GM19438 (cell line): Measurements from ENCODE around the gene ARPP19.
A peak's percentile ranks its signal among the peaks of the same experiment; 100 is the strongest.
"Not testable (repeated sequence)": the region's sequence is repeated elsewhere in the genome, so short reads cannot be mapped to it uniquely, and the experiment has no call there.

Experiments
- ATAC-seq: cut with Tn5 transposase; IDR thresholded peaks from one replicate; pipeline ENCODE4 v1.9.1; 2021; ENCODE audit warnings: low read depth; ENCODE audit not compliant: unreplicated experiment

Gene ARPP19

DNA sequence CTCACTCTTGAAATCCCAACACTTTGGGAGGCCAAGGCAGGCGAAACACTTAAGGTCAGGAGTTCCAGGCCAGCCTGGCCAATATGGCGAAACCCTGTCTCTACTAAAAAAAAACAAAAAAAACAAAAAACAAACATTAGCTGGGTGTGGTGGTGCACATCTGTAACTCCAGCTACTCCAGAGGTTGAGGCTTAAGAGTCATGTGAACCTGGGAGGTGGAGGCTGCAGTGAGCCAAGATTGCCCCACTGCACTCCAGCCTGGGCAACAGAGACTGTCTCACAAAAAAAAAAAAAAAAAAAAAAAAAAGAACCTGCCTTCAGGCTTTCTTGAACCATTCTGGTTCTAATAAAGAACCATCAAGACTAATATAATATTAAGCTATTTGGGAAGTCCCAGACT, 16.5 kb downstream of the ARPP19 start:
- no peak for ATAC-seq

DNA sequence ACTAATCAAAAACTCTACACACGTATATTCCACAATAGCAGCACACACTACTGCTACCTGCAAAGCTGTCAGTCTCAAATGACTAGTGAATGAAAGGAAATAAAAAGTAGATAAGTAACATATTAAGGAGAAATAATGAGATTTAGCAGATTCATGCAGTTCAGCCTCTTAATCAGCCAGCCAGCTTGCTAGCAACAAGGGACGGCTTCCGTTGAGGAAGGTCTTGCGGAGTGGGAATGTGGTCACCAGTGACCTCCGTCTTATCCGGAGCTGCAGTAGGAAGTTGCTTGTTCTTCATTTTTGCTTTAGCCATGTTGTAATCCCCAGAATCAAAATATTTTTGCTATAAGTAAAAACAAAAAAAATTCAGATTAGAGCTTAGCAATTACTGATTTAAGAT, 17.1 kb downstream of the ARPP19 start:
- ATAC-seq: no peak

DNA sequence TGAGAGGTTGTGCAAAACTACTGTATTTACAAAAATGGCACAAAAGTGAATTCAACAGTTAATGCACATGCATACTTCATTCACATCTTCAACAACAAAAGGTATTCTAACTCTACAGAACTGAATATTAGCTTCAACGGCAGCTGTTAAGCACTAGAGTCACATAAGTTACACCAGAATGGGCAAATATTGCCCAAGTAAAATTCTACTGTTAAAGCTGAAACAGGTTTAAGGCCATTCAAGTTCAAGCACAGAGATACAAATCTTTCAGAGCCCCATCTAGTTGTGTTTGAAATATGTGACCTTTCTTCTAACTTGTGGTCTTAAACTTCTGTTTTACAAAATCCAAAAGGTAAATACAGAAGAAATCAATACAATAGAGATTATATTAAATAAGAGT, 17.6 kb downstream of the ARPP19 start:
- ATAC-seq: not testable (repeated sequence)

DNA sequence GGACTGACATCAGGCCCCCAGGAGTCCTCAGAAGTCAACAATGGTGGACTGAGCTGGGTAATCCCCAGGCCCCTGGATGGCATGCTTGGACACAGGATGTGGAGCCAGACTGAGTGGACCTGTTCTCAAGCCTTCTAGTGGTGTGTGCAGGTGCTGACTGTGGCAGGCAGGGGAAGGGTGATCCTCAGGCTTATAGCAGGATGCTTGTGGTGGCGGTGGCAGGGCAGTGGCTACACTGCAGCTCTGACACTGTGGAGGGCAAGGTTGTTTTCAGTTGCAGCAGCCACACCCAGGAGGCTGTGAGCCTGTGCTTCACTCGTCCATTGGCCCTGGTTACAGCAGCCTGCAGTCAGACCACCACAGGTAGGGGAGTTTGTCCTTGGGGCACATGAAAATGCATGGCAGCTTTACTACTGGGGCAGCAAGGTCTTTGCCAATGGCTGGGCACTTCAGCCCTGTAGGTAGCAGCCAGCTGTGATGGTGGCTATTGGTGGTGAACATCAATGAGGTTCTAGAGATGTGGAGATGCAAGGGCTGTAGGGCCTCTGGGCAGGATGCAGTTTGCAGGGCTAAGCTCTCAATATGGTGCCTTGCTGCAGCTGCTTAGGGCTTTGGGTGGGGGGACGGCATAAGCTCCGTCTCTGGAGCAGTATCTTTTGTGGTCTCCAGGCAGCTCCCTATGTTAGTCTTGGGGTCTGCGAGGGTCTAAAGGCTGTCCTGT, 22.6 kb downstream of the ARPP19 start:
- no peak for ATAC-seq

DNA sequence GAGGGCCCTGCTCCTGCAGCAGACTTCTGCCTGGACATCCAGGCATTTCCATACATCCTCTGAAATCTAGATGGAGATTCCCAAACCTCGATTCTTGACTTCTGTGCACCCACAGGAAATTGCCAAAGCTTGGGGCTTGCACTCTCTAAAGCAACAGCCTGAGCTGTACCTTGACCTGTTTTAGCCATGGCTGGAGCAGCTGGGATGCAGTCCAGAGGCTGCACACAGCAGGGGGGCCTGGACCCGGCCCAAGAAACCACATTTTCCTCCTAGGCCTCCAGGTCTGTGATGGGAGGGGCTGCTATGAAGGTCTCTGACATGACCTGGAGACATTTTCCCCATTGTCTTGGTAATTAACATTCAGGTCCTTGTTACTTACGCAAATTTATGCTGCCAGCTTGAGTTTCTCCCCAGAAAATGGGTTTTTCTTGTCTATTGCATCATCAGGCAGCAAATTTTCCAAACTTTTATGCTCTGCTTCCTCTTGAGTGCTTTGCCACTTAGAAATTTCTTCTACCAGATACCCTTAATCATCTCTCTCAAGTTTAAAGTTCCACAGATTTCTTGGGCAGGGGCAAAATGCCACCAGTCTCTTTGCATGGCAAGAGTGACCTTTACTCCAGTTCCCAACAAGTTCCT, 28.3 kb downstream of the ARPP19 start:
- no peak for ATAC-seq

DNA sequence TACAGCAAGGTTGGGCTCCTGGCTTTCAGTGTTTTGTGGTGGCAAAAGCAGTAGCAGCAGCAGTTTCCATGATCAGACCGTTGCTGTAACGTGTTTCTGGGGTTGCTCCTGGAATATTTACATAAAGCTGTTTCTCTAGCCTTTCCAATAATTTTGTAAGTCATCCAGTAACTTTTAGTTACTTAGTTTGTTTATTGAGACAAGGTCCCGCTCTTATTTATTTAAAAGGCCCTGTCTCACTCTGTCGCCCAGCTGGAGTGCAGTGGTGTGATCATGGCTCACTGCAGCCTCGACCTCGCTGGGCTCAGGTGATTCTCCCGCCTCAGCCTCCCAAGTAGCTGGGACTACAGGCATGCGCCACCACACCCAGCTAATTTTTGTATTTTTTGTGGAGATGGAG, 31.4 kb downstream of the ARPP19 start:
- ATAC-seq: no peak

DNA sequence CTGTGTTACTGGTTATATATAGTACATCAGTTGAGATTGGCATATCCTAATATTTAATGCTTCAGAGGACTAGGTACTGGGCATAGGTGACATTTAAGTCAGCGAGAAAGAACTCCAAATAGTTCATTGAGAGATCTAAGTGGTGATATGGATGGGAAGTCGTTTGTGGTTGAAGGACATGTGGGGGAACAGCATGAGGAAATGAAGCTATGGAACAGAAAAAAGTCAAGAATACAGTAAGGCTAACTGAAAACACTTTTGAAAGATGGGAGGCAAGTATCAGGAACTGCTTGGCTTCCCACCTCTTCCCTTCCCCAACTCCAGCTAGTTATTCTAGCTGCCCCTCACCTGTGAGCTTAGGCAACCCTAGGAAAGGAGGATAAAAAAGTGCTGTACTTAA, 36.4 kb downstream of the ARPP19 start:
- ATAC-seq: no peak

DNA sequence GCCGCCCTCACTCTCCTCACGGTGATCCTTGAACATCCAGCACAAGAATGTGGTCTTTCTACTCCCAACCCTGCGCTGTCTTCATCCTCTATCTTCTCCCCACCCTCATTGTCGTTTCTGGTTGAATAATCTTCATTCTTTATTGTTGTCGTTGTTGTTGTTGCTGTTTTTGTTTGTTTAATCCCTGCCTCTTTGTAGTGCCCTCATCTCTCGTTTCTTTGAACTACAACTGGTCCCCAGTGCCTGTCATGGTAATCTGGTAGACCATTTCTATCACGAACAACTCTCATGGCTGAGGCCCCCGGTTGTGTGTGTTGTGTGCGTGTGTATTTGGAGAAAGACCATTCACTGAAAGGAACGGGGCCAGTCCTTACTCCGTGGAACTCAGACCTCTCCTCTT, 38.9 kb downstream of the ARPP19 start:
- no peak for ATAC-seq

DNA sequence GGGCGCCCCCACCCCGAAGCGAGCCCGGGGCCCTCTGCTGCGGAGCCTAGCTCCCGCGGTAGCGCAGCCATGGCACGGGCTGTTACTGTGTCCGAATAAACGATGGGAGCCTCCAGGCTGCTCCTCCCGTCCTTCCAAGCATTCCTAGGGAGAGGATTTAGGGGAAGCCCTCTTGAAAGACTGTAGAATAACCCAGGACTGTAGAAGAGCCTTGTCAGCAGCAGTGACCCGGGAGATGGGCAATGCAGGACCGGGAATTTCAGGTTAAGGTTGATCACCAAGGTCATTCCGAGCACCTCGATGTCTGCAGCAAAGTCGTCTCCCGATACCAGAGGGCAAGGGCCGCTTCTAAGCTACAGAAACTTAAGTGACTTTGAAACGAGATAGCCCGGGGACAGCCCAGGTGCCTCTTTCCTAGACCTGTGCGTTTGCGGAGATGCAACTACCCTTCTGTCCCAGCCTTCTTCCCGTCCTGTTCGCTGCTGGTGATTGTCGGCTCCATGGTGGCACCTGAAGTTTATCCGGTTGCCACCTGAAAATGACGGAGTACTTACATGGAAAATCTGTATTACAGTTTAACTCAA, 39.4 kb downstream of the ARPP19 start:
- ATAC-seq: peak; percentile 7

DNA sequence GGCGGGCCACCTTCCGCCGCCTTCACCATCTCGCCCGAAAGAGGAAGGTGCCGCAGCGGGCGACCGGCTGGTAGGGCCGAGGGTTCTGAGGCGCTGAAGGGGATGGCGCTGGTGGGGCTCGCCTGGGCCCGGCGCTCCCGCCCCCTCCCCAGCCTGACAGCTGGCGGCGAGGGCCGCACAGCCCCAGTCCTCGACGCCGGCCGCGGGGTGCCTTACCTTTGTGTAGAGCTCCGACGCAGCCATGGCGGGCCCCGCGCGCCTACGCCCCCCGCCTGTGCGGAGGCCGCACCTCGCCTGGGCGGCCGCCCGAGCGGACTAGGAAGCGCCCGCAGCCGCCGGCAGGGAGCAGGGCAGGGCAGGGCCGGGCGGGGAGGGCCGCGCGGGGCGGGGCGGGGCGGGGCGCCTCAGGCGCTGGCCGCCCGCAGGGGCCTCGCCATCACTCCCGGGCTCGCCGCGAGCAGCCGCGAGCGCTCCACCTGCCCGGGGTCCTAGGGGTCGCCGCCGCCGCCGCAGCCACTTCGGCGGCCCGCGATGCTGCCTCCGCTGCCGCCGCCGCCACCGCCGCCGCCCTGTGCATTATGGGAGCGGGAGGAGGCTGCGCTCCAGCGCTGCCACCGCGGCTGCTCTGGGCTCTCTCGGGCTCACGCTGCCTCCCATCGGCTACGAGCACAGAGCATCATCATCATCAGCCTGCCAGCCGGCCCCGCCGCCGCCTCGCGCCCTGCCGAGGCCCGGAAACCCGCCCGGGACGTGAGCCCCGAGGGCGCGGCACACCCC, 40.1 kb downstream of the ARPP19 start, which contains the start of gene MYO5A:
Gene MYO5A, minus strand, starts transcription at position 317 of the 777 bp plus-strand sequence. Its CDS starts 74 bp downstream, at position 243.
- peak; percentile 77 for ATAC-seq

DNA sequence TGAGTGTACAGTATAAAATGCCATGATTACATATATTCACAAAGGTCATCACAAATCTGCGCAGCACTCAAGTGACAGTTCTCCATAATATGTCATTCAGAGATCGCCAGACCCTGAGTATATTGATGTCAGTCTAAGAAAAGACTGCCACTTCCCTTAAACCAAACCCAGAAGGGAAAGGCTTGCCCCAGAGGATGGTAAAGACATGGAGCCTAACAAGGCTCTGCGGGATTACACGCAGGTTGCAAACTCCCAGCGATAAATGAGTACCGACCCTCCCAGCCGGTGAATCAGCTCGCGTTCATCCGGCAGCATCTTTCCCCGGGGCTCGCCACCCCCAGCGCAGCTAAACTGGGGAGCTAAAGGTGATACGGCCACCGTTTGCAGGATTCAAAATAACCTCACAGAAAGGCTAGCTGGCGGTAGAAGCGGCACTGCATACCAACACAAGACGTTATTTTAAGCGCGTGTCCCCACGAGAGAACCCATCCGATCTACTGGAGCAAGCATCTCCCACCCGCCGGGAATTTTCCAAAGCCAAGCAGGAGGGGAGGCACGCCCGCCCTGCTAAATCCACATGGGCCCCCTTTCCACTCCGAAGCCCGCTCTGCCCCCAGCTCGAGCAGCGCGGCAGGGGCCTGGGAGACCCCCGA, 40.8 kb downstream of the ARPP19 start:
- peak; percentile 23 for ATAC-seq

DNA sequence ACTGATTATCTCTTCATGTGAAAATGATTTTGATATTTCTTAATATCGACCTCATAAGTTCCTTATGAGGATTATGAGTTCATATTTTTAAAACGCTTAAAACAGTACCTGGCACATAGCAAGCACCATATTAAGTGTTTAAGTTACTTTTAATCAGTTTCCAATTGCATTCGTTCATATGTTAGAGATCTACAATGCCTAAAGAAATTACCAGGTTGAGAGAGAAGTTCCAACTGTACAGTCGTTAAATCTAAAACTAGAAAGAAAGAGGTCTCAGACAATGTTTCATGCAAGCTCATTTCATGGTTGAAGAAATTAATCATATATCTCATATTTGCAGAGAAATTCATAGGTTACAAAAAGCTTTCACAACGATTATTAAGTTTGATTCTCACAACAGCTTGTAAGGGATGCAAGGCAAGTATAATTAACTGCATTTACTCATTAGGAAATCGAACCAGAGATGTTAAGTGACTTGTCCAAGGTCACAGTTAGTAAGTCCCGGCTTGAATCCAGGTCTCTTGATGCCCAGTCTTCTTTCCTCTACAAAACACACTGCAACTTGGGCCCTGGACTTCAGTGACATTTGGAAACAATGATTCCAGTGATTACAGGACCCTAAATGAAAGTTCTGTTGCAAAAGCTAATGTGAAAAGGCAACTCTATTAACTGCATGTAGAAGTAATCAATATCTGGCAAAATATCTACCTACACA, 41.5 kb downstream of the ARPP19 start:
- no peak for ATAC-seq

DNA sequence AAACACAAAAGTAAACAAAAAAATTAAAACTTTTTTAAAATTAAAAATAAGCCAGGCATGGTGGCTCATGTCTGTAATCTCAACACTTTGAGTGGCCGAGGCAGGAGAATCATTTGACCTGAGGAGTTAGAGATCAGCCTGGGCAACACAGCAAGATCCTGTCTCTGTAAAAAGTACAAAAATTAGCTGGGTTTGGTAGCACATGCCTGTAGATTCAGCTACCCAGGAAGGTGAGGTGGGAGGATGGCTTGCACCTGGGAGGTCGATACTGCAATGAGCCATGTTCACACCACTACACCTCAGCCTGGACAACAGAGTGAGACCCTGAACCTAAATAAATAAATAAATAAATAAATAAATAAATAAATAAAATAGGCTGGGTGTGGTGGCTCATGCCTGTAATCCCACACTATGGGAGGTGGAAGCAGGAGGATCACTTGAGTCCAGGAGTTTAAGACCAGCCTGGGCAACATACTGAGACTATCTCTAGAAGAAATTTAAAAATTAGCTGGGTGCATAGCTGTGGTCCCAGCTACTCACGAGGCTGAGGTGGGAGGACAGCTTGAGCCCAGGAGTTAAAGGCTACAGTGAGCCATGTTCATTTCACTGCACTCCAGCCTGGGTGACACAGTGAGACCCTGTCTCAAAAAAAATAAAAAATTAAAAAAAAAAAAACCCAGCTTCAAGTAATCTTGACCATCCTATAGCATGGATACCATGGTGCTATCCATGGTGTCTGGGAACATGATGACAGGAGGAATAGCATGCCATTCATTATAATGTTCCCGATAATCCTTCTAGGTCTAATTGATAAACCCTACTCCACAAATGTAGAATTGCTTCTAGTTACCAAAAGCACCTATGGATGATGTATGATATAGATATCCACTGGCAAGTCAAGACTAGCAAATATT, 44.4 kb downstream of the ARPP19 start:
- no peak for ATAC-seq

DNA sequence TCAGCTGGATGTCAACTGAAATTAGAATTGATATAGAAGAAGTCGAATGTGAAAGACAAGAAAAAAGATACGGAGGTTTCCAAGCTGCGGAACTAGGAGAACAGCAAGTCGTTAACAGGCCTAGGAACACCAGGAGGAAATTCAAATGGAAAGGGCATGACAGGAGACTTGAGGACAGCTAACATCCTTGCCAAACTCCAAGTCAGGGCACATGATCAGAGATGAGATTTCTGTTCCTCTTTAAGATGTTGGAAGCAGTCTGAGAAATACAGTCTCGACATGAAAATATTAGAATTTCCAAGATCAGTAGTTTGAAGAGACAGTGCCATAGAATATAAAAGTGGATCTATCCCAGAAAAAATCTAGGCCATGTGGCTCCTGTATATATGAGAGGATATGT, 45.2 kb downstream of the ARPP19 start:
- no peak for ATAC-seq

DNA sequence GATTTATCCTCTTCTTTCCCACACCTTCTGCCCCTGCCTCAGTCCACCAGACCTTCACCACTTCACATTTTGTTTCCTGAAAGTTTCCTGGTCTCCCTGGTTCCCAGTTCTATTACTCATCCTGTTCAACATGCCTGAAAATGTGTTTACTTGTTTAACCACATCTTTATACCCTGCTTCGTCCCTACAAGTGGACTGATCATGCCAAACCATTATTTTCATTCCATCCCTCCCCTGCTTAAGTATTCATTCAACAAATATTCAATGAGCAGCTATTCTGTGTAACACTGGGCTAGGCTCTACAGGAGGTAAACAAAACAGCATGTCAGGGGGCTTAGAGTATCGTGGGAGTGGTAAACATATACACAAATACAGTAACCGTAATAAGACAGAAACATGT, 45.6 kb downstream of the ARPP19 start:
- ATAC-seq: no peak

DNA sequence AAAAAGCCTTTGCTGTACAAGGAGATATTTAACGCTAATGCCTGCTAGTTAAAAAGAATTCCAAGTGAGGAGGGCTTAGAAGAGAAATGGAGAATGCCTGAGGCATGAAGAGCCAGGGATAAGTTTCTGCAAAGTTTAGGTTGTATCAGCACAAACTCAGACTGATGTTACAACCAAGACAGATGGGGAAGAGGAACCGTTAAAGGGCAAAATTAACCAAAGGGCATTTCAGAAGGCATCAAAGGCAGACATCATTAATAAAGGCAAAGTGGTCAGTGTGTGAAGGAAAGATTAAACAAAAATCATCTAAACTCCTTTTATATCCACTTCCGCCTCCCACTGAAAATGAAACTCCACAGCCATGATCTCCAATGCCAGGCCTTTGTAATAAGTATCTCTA, 47.1 kb downstream of the ARPP19 start:
- no peak for ATAC-seq

DNA sequence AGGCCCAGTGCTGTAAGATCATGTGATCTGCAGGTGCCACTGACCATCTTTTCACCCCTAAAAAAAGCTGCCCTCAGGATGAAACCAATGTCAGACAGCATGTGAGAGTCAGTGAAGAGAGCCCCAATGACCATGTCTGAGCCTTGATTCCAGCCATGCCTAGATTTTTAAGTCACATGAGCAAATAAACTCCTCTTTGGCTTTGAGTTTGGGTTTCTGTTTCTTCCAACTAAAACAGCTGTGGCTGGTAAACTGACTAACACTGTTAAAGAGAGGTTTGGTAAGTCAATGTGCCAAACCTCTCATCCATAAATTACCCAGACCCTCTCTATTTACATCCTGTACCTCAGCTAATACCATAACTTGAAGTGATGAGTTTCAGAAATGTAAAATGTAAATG, 48.4 kb downstream of the ARPP19 start:
- no peak for ATAC-seq

DNA sequence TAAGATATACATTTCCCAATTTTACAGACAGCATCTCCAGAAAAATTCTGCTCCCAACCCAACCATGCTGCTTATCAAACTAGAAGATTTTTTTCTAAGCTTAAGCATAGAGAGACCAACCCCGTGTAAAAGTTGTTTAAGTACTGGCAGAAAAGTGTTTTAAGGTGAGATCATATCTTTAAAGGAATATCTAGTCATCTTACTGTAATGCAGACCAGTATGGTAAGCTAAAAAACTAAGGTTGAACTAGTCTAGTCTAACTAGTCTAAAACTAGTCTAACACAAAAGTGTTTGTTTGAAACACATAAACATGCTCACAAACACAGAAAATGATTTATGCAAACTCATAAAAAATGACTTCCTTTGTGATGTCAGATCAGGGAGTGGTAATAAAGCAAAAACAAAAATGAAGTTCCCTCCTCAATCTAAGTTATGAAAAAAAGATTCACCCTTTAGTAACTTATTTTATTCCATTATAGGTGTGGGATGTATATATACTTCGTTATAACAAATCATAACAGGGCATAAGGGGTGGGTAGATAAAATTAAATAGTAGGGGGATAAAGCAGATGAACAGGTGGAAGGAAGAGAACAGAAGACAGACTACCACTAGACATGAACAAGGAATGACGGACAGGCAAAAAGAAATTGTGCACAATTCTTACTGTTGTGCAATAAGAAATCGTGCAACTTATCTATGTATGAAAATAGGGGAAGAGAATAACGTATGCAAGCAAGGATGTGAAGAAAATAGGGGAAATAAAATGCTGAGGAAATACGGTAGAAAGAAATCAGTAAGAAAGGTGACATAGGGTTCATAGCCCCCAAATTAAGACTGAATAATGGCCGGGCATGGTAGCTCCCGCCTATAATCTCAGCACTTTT, 50.1 kb downstream of the ARPP19 start:
- ATAC-seq: no peak
